ENCODE results near the gene PELI3.

Gene PELI3

DNA sequence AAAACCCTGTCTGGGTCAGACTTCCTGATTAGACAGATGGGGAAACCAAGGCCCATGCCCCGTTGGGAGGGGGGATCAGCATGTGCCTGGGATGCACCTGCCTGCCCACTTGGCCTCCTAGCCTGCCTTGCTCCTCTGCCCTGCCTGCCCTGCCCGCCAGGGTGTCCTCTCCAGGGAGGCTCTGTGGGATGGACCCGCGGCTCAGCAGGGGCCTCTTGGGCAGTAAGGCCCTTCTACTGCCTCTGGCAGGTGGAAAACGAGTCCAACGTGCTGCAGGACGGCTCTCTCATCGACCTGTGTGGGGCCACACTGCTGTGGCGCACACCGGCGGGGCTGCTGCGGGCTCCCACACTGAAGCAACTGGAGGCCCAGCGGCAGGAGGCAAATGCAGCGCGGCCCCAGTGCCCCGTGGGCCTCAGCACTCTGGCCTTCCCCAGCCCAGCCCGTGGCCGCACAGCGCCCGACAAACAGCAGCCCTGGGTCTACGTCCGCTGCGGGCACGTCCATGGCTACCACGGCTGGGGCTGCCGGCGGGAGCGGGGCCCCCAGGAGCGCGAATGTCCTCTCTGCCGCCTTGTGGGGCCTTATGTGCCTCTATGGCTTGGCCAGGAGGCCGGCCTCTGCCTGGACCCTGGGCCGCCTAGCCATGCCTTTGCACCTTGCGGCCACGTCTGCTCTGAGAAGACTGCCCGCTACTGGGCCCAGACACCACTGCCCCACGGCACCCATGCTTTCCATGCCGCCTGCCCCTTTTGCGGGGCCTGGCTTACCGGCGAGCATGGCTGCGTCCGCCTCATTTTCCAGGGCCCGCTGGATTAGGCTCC is 8.9 kb downstream of the PELI3 start:
- no peak for DNase-seq (ENCODE audit: low spot score)

GRCh38 chr11:66476173-66476840 is 9.6 kb downstream of the PELI3 start:
- no peak for DNase-seq (ENCODE audit: low spot score)

DNA sequence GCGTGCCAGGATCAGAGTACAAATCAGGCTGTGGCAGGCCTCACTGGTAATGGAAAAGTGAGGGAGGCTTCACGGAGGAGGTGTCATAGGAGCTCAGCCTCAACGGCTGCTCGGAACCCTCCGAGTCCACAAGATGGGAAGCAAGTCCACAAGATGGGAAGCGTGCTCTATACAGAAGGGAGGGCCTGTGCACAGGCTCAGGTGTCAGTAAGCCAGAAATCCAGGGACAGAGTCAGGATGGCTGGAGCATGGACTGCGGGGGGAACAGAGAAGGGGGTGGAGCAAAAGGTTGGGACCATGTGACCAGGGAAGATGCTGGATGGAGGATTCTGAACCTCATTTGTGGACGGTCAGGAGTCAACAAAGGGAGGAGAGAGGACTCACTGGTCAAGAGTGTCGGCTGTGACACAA is 10.1 kb downstream of the PELI3 start:
- no peak for DNase-seq (ENCODE audit: low spot score)

DNA sequence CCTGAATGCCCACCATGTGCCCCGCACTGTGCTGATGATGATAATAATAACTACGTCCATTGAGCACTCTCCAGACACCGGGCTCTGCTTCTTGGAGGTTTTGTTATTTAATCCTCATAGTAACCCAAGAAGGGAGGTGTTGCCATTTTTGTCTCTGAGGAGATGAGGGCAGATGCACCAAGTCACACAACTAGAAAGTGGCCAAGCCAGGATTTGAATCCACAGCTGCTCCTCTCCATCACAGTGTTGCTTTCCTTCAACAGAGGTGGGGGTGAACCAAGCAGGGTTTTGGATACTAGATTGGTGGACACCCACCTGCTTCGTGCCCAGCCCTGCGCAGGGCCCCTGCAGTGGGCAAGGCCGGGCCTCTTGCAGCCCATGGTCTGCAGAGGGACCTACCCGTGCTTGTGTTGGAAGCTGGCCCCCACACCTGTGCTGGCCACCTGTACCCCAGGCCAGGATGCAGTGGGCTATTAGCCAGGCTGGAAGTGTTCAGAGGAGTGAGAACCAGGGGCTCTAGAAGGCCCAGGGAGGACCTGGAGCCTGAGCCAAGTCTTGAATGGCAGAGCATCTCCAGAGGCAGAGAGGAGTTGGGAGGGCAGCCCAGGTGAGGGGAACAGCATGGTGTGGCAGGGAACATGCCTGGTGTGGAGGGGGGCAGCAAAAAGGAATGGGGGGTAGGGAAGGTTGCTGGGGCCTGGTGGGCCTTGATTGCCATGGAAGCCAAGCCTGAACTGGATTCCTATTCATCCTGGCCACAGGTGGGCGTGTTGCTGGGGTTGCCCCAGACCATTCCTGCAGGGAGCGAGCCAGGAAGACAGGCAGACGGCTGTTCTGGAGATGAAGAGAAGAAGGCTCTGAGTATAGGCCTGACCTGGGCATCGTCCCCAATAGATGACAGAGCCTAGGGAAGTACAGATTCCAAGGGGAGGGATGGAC is 10.8 kb downstream of the PELI3 start:
- DNase-seq (ENCODE audit: low spot score) = no peak

GRCh38 chr11:66478729-66479393 is 12.2 kb downstream of the PELI3 start:
- peak; percentile 26 for DNase-seq (ENCODE audit: low spot score)

DNA sequence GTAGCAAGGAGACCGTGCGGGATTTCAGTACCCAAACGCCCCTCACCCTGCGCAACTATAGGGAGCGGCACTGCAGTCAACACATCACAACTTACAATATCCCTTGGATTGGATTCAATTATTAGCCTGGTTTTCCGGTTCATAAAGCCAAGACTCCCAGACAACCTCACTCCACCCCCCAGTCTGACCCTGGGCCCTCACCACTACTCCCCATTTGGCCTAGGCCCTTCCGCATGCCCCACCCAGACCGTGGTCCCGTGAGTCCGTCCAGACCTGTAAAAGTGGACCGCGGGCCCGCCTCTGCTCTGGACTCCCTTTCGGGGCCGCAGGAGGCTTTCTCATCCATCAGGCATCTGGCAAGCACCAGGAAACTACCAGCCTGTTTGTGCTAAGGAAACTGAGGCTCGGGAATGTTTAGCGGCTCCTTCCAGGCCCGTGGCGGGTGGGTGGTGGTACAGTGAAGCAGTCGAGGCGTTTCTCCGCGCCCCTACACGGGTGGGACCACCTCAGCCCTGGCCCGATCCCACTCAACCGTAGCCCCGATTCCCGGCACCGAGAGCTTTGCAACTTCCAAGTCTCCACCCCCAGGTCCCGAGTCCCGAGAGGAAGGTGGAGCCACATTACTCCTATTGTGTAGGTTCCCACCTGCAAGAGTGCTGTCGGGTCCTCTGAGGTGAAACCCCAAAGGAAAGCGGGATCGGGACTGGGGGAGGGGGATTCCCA is 12.8 kb downstream of the PELI3 start:
- peak; percentile 31 for DNase-seq (ENCODE audit: low spot score)

GRCh38 chr11:66480117-66480938 is 13.6 kb downstream of the PELI3 start, which contains the start of gene DPP3:
TSS of gene DPP3 (plus strand) at chr11:66480434. CDS start at chr11:66482201, 1,767 bp downstream.
- DNase-seq (ENCODE audit: low spot score) = peak; percentile 97

GRCh38 chr11:66484806-66485380 is 18.2 kb downstream of the PELI3 start:
- no peak for DNase-seq (ENCODE audit: low spot score)

DNA sequence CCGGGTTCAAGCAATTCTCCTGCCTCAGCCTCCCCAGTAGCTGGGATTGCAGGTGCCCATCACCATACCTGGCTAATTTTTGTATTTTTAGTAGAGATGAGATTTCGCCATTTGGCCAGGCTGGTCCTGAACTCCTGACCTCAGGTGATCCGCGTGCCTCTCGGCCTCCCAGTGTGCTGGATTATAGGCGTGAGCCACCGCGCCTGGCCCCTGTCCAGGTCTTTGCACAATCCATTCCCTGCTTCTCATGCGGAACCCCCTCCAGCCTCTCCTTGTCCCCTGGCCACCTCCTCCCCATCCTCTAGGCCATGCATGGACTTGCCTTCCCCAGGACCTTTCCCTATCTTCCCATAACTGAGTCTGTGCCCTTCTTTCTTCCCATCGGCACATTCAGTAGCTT is 22.3 kb downstream of the PELI3 start:
- no peak for DNase-seq (ENCODE audit: low spot score)

DNA sequence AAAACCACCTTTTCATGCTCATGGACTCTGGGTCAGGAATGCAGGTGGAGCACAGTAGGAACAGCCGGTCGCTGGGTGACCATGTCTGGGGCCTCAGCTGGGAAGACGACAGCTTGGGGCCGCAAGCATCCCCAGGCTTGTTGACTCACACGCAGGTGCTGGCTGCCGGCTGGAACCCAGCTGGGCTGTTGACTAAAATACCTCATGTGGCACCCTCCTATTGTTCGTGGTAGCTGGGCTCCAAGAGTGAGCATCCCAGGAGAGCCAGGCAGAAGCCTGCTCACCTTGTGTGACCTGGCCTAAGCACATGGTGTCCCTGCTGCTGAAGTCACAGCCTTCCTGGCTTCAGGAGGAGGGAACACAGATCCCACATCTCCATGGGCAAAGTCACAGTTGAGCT is 22.9 kb downstream of the PELI3 start:
- no peak for DNase-seq (ENCODE audit: low spot score)

- no peak for DNase-seq (ENCODE audit: low spot score)
Measured at GRCh38 chr11:66491315-66491935, 24.7 kb downstream of the PELI3 start.

GRCh38 chr11:66492161-66492865 is 25.6 kb downstream of the PELI3 start:
- no peak for DNase-seq (ENCODE audit: low spot score)

- DNase-seq (ENCODE audit: low spot score) = no peak
Measured at GRCh38 chr11:66493130-66493529, 26.4 kb downstream of the PELI3 start.

DNA sequence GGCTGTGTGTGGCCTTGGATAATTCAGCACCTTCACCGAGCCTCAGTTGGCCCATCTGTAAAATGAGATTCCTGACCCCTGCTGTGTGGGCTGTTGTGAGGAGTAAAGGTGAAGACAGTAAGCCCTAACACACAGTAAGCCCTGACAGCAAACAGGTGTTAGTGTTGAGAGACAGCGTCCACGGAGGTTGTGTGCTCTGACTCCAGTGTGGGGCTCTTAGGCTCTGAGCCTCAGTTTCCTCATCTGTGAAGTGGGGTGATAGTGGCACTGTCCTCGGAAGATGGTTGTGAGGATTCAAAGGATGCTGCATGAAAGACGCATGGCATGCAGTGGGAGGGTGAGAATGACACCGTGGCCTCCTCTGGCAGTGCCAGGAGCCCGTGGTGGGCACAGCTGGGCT is 27.8 kb downstream of the PELI3 start:
- no peak for DNase-seq (ENCODE audit: low spot score)

DNA sequence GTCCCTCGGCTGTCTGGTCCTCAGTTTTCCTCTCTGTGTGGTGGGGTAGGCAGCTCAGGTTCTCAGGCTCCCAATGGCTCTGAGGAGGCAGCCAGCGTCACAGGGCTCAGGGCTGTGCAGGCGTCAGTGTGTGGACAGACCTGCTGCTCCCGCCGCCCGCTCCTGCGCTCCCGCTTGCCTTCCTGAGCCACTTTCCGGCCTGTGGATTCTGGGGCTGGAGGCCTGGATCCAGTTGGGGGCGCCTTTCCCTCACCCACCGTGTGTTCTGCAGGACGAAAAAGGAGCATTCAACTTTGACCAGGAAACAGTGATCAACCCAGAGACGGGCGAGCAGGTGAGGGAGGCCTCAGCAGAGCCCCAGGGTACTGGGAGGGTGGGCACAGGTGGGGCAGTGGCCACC is 28.2 kb downstream of the PELI3 start:
- no peak for DNase-seq (ENCODE audit: low spot score)

DNA sequence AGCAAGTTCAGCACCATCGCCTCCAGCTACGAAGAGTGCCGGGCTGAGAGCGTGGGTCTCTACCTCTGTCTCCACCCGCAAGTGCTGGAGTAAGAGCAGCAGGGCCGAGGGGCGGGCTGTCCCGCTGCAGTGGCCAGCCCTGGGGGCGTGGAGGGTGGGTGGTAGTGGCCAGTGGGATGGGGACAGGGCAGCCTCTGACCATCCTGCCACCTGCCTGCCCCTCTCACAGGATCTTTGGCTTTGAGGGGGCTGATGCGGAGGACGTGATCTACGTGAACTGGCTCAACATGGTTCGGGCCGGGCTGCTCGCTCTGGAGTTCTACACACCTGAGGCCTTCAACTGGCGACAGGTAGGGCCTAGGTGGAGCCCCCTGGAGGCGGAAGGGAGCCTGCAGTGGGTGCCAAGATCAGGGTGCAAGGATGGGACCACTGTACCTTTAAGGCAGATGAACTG is 28.7 kb downstream of the PELI3 start:
- DNase-seq (ENCODE audit: low spot score) = no peak

DNA sequence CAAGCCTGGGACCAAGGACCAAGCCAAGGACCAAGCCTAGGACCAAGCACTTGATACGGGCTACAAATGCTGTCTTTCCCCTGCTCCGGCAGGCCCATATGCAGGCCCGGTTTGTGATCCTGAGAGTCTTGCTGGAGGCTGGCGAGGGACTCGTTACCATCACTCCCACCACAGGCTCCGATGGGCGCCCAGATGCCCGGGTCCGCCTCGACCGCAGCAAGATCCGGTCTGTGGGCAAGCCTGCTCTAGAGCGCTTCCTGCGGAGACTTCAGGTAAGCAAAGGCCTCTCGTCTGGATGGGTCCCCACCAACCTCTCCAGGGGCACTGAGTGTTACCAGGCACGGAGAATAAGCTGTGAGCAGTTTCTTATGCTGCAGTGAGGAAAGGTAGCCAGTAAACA is 30.5 kb downstream of the PELI3 start:
- no peak for DNase-seq (ENCODE audit: low spot score)

DNA sequence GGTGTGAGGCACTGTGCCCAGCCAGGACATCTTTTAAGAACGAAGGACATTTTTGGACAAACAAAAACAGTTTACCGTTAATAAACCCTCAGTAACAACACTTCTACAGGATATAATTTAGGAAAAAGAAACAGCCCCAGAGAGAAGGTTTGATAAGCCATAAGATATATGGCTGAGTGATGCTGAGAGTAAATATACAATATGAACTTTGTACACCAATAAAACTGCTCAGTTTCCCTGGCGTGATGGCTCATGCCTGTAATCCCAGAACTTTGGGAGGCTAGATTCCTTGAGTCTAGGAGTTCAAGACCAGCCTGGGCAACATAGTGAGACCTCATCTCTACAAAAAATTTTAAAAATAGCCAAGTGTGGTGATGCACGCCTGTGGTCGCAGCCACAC is 31.8 kb downstream of the PELI3 start:
- no peak for DNase-seq (ENCODE audit: low spot score)

Measured in LoVo (cell line).